OCI-LY1 (cell line): ENCODE results near the gene ARHGEF17.

Source experiments
- CTCF ChIP-seq: fragments of 200-600 bp; sonication (generic), shearing (Covaris generic); IDR thresholded peaks from 2 replicates; pipeline ENCODE4 v1.5.1; 2017; ENCODE audit warnings: mild to moderate bottlenecking, antibody characterized with exemption, low read length, moderate library complexity, mixed read lengths
- EZH2 ChIP-seq: fragments of 200-600 bp; sonication (generic), shearing (Covaris generic); IDR thresholded peaks from 2 replicates; pipeline ENCODE4 v1.8.0; 2017; ENCODE audit warnings: borderline replicate concordance, mixed run types, mild to moderate bottlenecking, antibody characterized with exemption, low read length, moderate library complexity, mixed read lengths

DNA sequence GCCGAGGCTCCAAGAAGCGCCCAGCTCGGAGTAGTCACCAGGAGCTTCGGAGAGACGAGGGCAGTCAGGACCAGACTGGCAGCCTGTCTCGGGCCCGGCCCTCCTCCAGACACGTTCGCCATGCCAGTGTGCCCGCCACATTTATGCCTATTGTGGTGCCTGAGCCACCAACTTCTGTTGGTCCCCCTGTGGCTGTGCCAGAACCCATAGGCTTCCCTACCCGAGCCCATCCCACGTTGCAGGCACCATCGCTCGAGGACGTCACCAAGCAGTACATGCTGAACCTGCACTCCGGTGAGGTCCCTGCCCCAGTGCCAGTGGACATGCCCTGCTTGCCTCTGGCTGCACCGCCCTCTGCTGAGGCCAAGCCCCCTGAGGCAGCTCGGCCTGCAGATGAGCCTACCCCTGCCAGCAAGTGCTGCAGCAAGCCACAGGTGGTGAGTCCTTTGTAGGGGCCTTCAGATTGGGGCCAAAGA lies 3.4 kb downstream of the ARHGEF17 start:
- TF ChIP-seq CTCF (no peak), EZH2 (no peak)
